ENCODE data around the gene PLEKHG2.
"Not testable (repeated sequence)": the region's sequence is repeated elsewhere in the genome, so short reads cannot be mapped to it uniquely, and the experiment has no call there.

The PLEKHG2 gene

GRCh38 chr19:39412100-39412866, at the start of gene PLEKHG2:
TSS of gene PLEKHG2 (plus strand) at chr19:39412669. CDS start at chr19:39414087, 1,418 bp downstream.
- peak; percentile 99 to 100 for DNase-seq

- no peak for DNase-seq
Measured at GRCh38 chr19:39362682-39363657, 49.5 kb upstream of the PLEKHG2 start.

- no peak for DNase-seq
Measured at GRCh38 chr19:39363901-39364457, 48.5 kb upstream of the PLEKHG2 start.

- no peak for DNase-seq
Measured at GRCh38 chr19:39365531-39365930, 46.9 kb upstream of the PLEKHG2 start.

- no peak for DNase-seq
Measured at GRCh38 chr19:39369200-39369599, 43.3 kb upstream of the PLEKHG2 start.

GRCh38 chr19:39370735-39371134, 41.7 kb upstream of the PLEKHG2 start:
- no peak for DNase-seq

- DNase-seq = no peak
Measured at GRCh38 chr19:39372047-39372802, 40.2 kb upstream of the PLEKHG2 start.

GRCh38 chr19:39372941-39373340, 39.5 kb upstream of the PLEKHG2 start:
- DNase-seq = no peak

- no peak for DNase-seq
Measured at GRCh38 chr19:39375929-39376328, 36.5 kb upstream of the PLEKHG2 start.

- no peak for DNase-seq
Measured at GRCh38 chr19:39377373-39378362, 34.8 kb upstream of the PLEKHG2 start.

GRCh38 chr19:39379366-39379765, 33.1 kb upstream of the PLEKHG2 start:
- not testable (repeated sequence) for DNase-seq

GRCh38 chr19:39379865-39380396, 32.5 kb upstream of the PLEKHG2 start:
- DNase-seq = no peak

- no peak for DNase-seq
Measured at GRCh38 chr19:39380521-39381502, 31.7 kb upstream of the PLEKHG2 start.

GRCh38 chr19:39381910-39382611, 30.4 kb upstream of the PLEKHG2 start:
- no peak for DNase-seq

- DNase-seq = no peak
Measured at GRCh38 chr19:39382991-39383828, 29.3 kb upstream of the PLEKHG2 start.

- no peak for DNase-seq
Measured at GRCh38 chr19:39384839-39385568, 27.5 kb upstream of the PLEKHG2 start.

- DNase-seq = no peak
Measured at GRCh38 chr19:39385629-39386411, 26.6 kb upstream of the PLEKHG2 start.
